Stimulated activated CD4-positive, alpha-beta T cell treated with anti-CD3 and anti-CD28 coated beads, Interleukin-1b, Interleukin-23, amount 100 ng/mL, for 1 hour (primary cell): ENCODE results near the gene PXN.

ENCODE experiments used
- DNase-seq, 2 donors: peaks; one replicate each; pipeline ENCODE4 v3.0.0-alpha.2; 2020; ENCODE audit warnings: low read depth in 2 of 2

PXN gene

DNA sequence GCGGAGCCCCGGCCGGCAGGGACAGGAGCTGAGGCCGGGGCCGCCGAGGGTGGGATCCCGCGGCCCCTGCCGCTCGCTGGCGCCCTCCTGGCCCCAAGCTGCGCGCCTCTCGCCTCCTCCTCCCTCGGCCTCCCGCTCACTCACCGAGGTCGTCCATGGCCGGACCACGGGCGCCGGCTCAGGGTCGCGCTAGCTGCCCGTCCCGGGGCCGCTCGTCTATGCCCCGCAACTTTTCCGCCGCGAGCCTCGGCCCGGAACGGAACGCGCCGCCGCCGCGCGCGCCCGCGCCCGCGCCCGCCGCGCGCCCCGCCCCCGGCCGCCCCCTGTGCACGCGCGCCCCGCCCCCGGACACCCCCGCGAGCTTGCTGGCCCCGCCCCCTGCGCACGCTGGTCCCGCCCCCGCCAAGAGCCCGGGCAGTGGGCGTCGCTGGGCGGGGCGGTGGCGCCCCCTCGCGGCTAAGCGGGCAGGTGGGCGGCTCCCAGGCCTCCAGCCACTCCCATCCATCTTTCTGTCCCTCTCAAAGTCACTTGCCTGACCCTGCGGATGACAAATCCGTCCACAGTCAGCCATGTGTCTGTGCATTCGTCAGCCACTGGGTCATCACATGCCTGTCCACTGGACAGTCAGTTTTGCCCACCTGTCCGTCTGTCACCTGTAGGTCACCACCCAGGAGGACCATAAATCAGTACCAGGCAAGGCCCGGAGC, at the start of gene PXN:
TSS of gene PXN (minus strand) at position 258 of the 707 bp plus-strand sequence. CDS start at position 157, 101 bp downstream.
- DNase-seq: peak; percentile 90 to 91

DNA sequence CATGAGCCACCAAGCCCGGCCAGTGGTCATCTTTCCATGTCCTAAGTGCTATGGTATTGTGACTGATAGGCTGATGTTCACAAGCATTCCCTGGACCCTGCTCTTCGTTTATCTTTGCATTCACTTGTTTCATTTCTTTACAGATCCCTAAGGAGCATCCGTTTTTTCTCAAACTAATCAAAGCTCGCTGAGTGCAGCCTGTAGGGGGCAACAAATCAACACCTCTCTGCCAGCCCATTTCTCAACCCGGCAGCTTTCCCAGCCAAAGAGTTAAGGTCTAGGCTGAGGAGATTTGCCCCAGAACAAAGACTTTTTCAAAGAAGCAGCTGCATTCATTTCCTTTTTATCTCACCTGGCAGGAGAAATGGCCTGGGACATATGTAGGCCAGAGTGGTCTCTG, 48.7 kb upstream of the PXN start:
- DNase-seq: no peak

DNA sequence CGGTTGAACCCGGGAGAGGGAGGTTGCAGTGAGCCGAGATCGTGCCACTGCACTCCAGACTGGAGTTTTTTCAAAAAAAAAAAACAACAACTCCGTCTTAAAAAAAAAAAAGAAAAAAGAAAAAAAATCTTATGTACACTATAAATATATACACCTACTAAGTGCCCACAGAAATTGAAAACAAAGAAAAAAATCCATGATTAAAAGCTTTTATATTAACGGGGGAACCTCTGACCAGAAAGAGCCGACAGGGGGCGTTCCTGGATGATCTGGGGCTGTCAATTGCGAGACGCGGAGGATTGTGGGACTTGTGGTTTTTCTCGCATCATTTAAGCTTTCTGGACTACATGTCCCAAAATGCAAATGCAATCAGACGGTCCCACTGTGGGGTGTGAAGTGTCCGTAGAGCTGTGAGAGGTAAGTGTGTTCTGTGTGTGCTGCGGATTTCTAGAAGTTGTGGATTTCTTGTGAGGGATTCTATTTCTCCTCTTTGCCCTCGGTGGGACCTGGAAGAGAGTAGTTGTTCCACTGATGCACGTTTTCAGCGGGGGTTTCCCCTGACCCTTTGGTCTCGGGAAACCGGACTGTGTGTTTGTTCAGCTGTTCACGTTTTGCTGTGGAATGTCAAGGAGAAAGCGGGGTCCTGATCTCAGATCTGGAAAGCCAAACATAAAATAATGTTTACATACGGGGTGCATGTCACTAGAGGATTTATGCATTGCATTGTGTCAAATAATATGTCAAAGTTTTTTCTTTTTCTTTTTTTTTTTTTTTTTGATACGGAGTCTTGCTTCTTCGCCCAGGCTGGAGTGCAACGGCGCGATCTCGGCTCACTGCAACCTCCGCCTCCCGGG, 36.7 kb upstream of the PXN start, which contains the start of gene SIRT4:
TSS of gene SIRT4 (plus strand) at position 360 of the 854 bp plus-strand sequence. CDS start 1,241 bp downstream, outside the sequence.
- DNase-seq: peak; percentile 69 to 79

DNA sequence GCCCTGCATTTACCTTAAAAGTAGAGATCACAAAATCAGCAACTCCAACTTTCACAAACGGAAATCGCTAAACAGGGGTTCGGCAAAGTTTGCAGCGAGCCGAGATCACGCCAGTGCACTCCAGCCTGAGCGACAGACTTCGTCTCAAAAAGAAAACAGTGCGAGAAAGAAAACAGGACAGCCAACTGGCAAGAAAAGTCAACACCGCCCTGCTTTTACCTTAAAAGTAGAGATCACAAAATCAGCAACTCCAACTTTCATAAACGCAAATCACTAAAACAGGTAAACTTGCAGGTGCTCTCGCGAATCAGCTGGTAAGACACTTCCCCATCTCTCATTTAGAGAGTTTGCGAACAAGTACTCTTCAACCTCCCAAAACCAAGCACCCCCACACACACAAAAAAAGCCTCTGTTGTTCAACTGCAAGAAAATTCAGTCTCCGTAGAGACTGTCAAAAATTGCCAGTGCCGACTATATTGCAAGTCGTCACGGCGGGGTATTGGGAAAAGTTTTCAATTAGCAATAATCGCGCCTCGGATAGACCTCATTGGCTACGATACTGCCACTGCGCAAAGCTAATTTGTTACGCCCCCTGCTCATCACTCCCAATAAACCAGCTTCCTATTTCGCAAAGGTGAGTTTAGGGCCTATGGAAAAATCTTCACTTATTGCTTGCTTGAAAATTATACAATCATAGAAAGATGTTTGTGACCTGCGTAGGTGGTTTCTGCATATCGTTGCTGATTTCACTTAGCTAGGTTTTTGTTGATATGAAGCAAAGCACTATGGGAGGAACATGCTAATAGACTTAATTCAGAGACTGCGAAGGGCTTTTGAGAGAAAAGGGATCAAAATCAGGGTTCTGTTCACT, 27.4 kb upstream of the PXN start, which contains the start of gene RNU4-1:
TSS of gene RNU4-1 (minus strand) at position 577 of the 871 bp plus-strand sequence.
- DNase-seq: peak; percentile 39 to 47

DNA sequence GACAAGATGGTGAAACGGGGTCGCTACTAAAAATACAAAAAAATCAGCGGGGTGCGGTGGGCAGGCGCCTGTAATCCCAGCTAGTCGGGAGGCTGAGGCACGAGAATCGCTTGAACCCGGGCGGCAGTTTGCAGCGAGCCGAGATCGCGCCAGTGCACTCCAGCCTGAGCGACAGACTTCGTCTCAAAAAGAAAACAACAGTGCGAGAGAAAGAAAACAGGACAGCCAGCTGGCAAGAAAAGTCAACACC, 26.8 kb upstream of the PXN start:
- peak in 1 of 2 donors; percentile 11 for DNase-seq

DNA sequence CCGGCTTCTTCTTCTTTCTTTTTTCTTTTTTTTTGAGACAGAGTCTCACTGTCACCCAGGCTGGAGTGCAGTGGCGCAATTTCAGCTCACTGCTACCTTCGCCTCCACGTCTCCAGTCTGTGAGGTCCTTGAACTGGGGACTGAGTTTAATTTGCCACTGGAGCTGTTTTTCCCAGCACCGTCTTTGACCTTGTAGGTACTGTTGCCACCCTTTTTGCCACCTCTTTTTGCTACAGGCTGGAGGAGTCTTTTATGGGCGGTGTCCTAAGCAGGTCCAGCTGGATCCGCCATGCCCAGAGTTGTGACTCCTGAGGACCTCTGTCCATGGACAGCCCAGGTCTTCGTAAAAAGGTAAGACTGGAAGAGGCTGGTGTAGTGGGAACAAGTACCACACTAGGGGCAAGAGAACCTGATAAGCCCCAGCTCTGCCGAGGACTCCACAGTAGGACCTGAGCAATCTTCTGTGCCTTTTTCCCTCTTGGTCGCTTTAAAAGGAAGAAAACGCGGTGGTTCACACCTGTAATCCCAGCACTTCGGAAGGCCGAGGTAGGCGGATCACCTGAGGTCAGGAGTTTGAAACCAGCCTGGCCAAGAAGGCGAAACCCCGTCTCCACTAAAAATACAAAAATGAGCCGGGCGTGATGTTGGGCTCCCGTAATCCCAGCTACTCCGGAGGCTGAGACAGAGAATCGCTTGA, 25.2 kb upstream of the PXN start:
- no peak for DNase-seq

DNA sequence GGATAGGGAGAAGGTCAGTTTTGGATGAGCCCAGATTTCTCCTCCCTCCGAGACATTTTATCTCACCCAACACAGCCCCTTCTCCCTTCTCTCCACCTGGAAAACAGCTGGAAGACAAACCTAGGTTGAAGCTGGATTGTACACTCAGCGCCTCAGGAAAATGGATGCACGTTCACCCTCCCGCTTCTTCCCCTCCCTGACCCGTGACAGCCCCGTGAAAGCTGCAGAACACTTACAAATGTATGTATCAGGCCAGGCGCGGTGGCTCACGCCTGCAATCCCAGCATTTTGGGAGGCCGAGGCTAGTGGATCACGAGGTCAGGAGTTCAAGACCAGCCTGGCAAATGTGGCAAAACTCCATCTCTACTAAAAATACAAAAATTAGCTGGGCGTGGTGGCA, 22.0 kb upstream of the PXN start:
- no peak for DNase-seq

DNA sequence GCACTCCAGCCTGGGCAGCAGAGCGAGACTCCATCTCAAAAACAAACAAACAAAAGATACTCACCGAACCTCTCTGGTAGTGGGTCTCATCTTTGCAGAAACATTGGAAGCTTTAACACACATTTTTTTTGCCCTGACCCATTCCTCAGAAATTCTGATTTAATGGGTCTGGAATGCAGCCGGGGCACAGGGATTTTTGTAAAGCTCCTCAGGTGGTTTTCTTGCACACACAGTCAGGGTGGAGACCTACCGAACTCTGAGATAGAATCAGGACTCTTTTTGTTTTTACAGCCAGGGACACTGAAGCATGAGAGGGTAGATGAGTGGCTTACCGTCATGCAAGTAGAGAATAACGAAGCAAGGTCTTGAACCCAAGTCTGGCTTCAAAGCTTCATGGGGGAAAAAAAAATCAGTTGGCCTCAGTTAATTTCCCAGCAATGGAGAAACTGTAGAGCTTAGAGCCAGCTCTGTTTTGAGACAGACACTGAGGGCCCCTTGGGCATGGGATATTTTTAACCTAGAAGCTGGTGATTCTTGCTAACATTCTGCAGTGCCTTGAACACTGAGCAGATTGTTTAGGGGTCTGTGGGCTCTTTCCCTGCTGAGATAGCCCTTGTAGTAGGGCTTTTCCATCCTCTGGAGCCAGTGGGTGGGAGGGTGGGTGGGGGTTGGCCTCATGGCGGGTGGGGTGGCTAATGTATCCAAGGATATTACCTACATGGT, 21.4 kb upstream of the PXN start:
- no peak for DNase-seq

DNA sequence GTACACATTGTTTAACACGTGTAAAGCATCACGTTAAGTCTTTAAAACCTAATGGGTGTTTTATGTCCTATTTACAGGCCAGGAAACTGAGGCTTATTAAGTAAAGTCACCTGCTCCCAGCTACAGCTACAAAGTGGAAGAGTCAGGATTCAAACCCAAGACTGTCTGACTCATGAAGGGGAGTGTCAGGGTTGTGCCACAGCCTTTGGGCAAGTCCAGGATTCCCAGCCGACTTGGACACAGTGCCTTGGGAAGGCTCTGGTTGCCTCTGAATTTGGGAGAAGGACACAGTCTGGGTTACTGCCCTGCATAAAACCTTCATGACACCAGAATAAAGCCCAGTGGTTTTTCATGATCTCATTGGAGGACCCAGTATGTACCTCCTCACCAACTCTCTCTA, 18.9 kb upstream of the PXN start:
- no peak for DNase-seq

DNA sequence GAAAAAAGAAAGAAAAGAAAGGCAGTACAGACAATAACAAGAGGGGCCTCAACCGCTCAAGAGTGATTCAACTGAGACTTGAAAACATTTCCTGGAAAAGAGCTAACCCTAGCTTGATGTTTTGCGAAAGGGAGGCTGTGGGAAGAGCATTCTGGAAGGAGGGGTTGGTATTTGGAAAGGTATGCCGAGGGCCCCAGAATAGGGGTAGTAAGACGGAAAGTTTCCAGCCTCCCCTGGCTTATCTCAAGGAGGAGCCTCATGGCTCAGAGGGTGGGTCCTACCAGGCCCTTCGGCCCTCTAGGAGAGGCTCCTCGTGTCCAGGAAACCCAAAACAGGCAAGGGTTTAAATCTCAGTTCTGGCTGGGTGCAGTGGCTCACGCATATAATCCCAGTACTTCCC, 17.8 kb upstream of the PXN start:
- DNase-seq: no peak

DNA sequence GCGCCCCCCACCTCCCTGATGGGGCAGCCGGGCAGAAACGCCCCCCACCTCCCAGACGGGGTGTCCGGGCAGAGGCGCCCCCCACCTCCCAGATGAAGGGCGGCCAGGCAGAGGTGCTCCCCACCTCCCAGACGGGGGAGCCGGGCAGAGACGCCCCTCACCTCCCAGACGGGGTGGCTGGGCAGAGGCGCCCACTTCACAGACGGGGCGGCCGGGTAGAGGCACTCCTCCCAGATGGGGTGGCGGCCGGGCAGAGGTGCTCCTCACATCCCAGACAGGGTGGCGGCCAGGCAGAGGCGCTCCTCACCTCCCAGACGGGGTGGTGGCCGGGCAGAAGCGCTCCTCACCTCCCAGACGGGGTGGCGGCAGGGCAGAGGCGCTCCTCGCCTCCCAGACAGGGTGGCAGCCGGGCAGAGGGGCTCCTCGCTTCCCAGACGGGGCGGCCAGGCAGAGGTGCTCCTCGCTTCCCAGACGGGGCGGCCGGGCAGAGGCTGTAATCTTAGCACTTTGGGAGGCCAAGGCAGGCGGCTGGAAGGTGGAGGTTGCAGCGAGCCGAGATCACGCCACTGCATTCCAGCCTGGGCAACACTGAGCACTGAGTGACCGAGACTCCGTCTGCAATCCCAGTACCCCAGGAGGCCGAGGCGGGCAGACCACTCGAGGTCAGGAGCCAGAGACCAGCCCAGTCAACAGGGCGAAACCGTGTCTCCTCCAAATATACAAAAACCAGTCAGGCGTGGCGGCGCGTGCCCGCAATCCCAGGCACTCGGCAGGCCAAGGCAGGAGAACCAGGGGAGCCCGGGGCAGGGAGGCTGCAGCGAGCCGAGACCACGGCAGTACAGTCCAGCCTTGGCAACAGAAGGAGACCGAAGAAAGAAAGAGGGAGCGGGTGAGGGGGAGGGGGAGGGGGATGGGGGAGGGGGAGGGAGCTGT, 12.9 kb upstream of the PXN start:
- no peak for DNase-seq

DNA sequence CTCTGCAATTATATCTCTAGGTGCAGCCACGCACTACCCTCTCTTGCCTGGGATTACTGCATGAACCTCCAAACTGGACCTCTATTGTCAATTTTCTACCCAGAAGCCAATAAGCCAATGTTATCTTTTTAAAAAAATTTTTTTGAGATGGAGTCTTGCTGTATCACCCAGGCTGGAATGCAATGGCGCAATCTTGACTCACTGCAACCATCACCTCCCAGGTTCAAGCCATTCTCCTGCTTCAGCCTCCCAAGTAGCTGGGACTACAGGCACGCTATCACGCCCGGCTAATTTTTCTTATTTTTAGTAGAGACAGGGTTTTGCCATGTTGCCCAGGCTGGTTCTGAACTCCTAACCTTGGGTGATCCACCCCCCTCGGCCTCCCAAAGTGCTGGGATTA, 11.2 kb upstream of the PXN start:
- DNase-seq: no peak

DNA sequence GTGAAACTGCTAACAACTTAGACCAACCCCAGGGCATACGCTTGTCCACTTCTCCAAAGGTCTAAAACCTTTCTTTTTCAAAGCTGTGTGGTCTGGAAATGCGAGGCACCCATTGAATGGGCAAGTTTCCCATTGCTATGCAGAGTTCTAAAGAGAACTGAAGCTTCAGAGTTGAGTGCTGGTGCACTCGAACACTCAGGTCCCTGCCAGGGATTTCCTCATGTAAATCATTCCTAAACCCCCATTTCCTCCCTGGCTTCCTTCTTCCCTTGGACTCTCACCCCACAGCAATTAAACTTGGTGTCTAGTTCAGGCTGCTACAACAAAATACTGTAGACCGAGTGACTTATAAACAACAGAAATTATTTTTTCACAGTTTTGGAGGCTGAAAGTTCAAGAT, 2.2 kb upstream of the PXN start:
- no peak for DNase-seq

DNA sequence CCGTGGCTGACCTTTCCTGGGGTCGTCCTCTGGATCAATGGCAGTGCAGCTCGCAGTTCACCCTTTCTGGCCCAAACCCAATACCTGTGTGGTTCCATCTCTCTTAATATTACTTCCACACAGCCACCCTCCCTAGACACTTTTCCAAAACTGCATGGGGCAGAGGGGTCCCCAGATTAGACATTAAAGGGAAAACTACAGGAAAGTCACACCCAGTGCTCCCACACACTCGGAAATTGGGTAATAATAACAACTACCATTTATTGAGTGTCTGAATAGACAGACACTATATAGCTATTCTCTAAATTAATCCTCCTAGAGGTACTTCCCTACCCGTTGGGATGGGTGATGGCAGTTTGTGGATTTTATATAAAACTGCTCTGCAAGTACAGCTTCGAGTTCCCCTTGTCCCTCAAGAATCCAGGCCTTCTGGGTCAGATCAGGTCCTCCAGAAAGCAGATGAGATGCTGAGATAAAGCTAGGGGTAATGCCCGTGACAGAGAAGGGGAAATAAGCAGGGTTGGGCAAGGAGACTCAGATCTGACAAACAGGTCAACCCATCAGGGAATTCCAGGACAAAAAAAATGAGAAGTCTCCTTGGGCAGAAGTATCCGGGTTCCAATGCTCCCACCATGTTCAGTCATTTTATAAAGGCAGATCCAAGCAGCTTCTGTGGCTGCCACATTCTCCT, 795 bp upstream of the PXN start:
- DNase-seq: no peak

DNA sequence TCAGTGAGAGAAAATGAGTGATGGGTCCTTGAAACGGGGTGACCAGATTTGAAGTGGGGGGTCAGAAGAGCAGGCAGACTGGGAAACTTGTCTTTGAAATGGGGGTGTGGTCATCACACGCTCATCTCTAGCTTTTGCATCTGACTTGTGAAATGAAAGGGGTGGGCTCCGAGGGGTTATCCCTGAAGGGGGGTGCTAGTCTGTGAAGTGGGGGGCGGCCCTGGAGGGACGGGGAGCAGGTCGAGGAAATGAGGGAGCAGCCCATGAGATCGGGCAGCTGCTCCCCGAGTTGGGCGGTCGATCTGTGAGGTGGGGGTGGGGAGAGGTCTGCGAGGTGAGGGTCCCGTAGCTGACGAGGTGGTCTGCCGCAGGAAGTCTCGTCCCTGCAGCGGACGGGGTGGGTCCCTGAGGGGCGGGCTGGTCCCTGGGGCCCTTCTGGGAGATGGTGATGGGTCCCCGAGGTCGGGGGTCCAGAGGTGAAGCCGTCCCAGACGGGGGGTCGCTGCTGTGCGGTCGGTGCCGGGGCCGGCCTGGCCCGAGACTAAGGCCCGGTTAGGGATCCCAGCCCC, 542 bp downstream of the PXN start:
- DNase-seq: no peak

DNA sequence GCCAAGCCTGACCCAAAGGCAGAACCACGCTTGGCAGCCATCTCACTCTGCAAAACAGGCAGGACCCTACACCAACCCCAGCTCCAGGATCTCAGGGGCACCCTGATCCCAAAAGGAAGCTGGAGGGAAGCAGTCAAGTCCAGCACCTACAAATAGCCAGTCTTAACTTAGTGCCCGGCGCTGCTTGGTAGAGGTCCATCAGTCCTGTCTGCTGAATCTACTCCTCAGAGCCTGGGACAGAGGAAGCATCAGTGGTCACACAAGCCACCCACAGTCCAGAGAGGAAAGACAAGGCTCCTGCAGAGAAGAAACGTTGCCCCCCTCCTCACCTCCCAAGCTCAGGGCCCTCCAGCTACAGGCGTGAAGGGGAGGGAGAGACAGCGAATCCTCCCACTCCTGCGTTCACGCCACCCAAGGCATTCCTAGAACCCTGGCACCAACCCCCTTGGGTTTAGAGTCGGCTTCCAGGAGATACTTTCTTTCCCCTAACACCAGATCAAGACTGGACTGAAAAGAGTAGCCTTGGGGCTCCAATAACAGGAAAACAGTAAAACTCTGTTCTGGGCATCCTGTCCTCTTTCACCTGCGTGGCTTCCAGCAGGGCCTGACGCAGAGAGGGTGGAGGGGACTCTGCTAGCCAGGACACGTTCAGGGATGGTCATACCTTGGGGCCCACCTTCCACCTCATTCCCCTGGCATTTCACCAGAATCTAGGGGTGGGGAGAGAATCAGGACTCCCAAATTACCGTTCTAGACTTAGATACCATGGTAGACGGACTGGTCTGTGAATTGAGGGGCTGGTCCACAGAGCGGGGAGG, 1.2 kb downstream of the PXN start:
- no peak for DNase-seq

DNA sequence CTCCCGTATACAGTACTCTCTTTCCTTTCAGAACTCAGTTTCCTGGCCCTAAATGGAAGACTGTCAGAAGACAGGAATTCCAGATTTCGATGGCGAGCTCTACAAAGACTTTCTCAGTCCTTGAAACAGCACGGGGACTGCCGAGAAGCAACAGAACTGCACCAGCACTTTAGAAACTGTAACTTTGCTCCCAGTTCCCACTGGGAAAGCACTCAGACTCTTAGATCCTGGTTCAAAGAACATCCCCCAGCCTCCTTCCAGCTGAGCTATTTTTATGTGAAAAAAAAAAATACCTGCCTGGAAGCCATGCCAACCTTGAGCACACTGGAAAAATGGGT, 1.8 kb downstream of the PXN start:
- DNase-seq: no peak
